AG09309 (cell line): Measurements from ENCODE around the gene TTC38.
A peak's percentile ranks its signal among the peaks of the same experiment; 100 is the strongest.
"Not testable (repeated sequence)": the region's sequence is repeated elsewhere in the genome, so short reads cannot be mapped to it uniquely, and the experiment has no call there.

Experiments used
- DNase-seq: peaks from one replicate; pipeline ENCODE4 v3.0.0-alpha.2; 2010; ENCODE audit warnings: low read depth
- H3K4me3 ChIP-seq: 2 replicates; pipeline ENCODE4 v1.5.1; 2011; ENCODE audit warnings: mild to moderate bottlenecking, low read depth, low read length, moderate library complexity; ENCODE audit not compliant: control insufficient read depth
- CTCF ChIP-seq: IDR thresholded peaks from 2 replicates; pipeline ENCODE4 v1.5.1; 2011; ENCODE audit warnings: mild to moderate bottlenecking, low read depth, low read length, inconsistent platforms; ENCODE audit not compliant: insufficient read depth, control insufficient read depth; ENCODE audit errors: missing control alignments

TTC38 gene

GRCh38 chr22:46251266-46251665, 16.5 kb upstream of the TTC38 start:
- peak overlapping the region; percentile 63 for H3K4me3 ChIP-seq
- TF ChIP-seq CTCF, result no peak
- DNase-seq, result no peak

DNA sequence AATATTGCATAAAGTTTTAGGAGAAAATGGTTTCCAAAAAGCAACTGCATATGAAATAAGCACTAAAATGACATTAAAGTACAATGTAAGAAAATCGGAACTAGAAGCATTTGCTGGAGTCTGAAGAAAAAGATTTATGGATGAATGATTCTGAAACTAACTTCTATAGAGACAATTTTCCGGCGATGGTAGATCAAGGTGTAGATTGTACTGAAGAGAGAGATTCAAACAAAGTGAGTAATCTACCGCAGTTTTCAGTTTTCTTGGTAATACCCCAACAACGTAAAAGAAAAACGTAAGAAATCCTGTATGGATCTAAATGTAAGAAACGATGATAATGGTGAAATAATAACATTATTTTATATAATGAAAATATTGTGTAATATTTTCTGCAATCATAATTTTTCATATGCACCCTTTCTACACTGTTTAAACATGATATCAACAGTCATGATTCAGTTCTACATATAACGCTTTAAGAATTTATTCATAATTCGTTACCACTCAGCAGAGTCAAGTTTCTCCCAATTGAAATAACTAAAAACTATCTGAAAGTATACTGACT, 15.9 kb upstream of the TTC38 start:
- DNase-seq, result no peak
- H3K4me3 ChIP-seq, result no peak overlapping the region
- no peak for TF ChIP-seq CTCF

- H3K4me3 ChIP-seq, result no peak overlapping the region
- no peak for DNase-seq
- TF ChIP-seq CTCF, result no peak
These were observed 11.3 kb upstream of the TTC38 start for GRCh38 chr22:46256358-46256958.

DNA sequence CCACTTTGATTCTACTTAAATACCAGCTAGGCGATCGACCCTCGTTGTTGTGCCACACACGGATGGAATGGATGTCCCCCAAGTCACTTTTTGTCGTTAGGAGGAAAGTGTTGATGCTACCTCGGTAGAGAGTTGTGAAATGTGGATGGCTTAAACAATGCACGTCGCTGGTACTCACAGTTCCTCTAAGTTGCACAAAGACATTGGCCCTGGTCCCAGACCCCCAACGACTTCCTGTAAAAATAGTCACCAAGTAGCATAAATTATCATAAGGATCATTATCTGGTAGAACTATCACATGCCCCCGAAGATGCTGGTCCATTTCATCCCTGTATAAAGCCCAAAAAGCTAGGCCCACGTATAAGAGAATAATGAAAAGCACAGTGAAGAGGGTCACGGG, 8.4 kb upstream of the TTC38 start:
- no peak overlapping the region for H3K4me3 ChIP-seq
- no peak for TF ChIP-seq CTCF
- no peak for DNase-seq

DNA sequence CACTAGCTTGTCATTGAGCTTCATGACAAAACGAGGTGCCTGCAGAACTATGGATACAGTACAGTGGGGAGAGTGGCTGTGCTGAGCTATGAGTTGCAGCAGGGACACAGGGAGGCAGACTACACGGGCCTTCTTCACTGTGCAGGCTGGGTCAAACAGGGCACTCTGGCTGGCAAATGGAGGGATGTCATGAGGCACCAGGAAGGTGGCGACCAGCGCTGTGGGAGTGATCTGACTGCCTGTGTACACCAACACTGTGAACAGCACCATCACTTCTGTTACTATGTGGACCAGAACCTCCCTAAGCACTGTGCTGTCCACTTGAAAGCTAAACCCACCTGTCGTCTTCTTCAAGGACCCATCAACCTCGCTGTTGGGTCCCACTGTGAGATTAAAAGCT, 7.8 kb upstream of the TTC38 start:
- no peak for TF ChIP-seq CTCF
- DNase-seq, result no peak
- no peak overlapping the region for H3K4me3 ChIP-seq

GRCh38 chr22:46262449-46263215, 5.2 kb upstream of the TTC38 start:
- TF ChIP-seq CTCF, result peak; percentile 12
- DNase-seq, result no peak

GRCh38 chr22:46263216-46263590, 4.6 kb upstream of the TTC38 start, which contains the start of gene PKDREJ:
TSS of gene PKDREJ (minus strand) at chr22:46263343. CDS start at chr22:46263322, 21 bp downstream.
- H3K4me3 ChIP-seq, result no peak within 1 kb of the TSS
- DNase-seq, result no peak
- no peak for TF ChIP-seq CTCF

More at GRCh38 chr22:46262449-46263215, 5.2 kb upstream of the TTC38 start:
- no peak overlapping the region for H3K4me3 ChIP-seq

- DNase-seq, H3K4me3 ChIP-seq: not testable (repeated sequence)
These were observed 3.3 kb upstream of the TTC38 start for GRCh38 chr22:46264520-46264919.

DNA sequence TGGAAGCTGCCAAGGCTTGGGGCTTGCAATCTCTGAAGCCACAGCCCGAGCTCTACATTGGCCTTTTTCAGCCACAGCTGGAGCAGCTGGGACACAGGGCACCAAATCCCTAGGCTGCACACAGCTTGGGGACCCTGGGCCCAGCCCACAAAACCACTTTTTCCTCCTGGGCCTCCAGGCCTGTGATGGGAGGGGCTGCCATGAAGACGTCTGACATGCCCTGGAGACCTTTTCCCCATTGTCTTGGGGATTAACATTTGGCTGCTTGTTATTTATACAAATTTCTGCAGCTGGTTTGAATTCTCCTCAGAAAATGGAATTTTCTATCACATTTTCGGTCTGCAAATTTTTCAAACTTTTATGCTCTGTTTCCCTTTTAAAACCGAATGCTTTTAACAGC, 2.2 kb upstream of the TTC38 start:
- not testable (repeated sequence) for H3K4me3 ChIP-seq, DNase-seq
